Urinary bladder (tissue), 4 donors: ENCODE measurements around the gene ELN. TPM values are rescaled to one million over a fixed set of nuclear protein-coding genes. Genes with fewer than 3 reads are reported as not detected.

Experiments
- DNase-seq: peaks from one replicate; pipeline ENCODE4 v3.0.0-alpha.2; 2015; ENCODE audit errors: extremely low spot score
- H3K27ac ChIP-seq: one replicate; pipeline ENCODE4 v1.5.1; 2013; ENCODE audit warnings: low read depth, mild to moderate bottlenecking, moderate library complexity
- H3K36me3 ChIP-seq: one replicate; pipeline ENCODE4 v1.6.1; 2013; ENCODE audit warnings: mild to moderate bottlenecking, moderate library complexity; ENCODE audit not compliant: insufficient read depth
- H3K4me1 ChIP-seq: one replicate; pipeline ENCODE4 v1.6.1; 2013; ENCODE audit warnings: mild to moderate bottlenecking, moderate library complexity; ENCODE audit not compliant: insufficient read depth
- H3K4me3 ChIP-seq: one replicate; pipeline ENCODE4 v1.5.1; 2013; ENCODE audit warnings: low read depth, low read length
- WGBS: extraction: QIAGEN DNeasy Blood & Tissue Kit; methylation state at CpG from one replicate; pipeline ENCODE4 v1.1.7; 2013; 5-methylcytosine and 5-hydroxymethylcytosine counted together
- polyA plus RNA-seq: library from polyadenylated mRNA; stranded (reverse); fragments of 200-250 nt; gene quantifications from one replicate; pipeline ENCODE4 v1.2.3, GENCODE V29; 2013
- total RNA-seq: library from RNA; depleted of rRNA; stranded (reverse); fragments of >200 nt; gene quantifications from one replicate; pipeline ENCODE4 v1.2.3, GENCODE V29; 2014
- donor health status: healthy with polysubstance abuse.
- donor health status: healthy.

The ELN gene
- total and polyA plus RNA-seq, 2 donors = 191 to 483 TPM

- H3K4me3 ChIP-seq = no peak overlapping the region
- DNase-seq = no peak
- no peak overlapping the region for H3K27ac ChIP-seq
- H3K36me3 ChIP-seq = no peaks in the 10 kb centered on the region
- H3K4me1 ChIP-seq = no peaks in the 10 kb centered on the region
- WGBS = 23% methylated on average over 12 of the region's 12 CpGs
Observed at GRCh38 chr7:74023092-74023536, 4.9 kb upstream of the ELN start.

DNA sequence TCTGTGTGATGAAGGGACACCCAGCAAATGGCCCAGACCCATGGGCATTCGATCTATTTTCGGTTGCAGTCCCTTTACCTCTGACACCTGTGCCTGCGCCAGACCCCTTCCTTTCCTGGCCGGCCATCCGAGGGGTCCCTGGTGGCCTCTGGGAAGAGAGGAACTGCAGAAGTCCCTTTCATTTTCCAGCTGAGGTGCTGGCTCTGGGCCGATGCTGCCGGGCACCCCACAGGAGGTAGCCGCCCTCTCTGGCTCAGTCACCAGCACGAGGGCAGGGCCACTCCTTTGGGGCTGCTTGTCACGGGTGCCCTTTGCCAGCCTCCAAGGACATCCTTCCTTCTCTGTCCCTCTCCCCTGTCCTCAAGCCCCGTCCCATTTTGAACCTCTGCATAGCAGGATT, 4.2 kb upstream of the ELN start:
- Histone ChIP-seq H3K4me3 (no peak overlapping the region), H3K36me3 (no peaks in the 10 kb centered on the region), H3K4me1 (no peaks in the 10 kb centered on the region), H3K27ac (no peak overlapping the region)
- 90% methylated on average over 11 of the region's 11 CpGs for WGBS
- no peak for DNase-seq

DNA sequence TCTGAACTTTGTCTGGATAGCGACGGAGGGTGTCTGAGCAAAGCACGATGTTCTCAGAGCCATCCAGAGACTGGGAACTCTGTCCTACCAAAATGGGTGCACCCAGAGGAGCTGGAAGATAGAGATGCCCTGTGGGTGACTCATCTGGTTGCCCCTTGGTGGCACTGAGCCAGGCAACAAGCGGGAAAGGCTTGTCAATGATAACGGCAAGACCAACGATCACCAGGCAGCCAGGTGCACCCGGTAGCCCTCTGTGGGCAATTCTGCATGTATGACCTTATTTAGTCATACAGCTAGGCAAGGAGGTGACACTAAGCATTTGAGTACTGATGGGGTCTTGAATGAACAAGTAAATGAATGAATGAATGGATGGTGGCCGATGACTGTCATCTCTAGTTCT, 2.8 kb upstream of the ELN start:
- Histone ChIP-seq H3K27ac (no peak overlapping the region), H3K4me1 (no peaks in the 10 kb centered on the region), H3K36me3 (no peaks in the 10 kb centered on the region), H3K4me3 (no peak overlapping the region)
- 76% methylated on average over 8 of the region's 8 CpGs for WGBS
- DNase-seq = no peak

GRCh38 chr7:74025730-74026129, 2.2 kb upstream of the ELN start:
- Histone ChIP-seq H3K36me3 (no peaks in the 10 kb centered on the region), H3K27ac (no peak overlapping the region), H3K4me1 (no peaks in the 10 kb centered on the region), H3K4me3 (no peak overlapping the region)
- 82% methylated on average over 8 of the region's 8 CpGs for WGBS
- no peak for DNase-seq

DNA sequence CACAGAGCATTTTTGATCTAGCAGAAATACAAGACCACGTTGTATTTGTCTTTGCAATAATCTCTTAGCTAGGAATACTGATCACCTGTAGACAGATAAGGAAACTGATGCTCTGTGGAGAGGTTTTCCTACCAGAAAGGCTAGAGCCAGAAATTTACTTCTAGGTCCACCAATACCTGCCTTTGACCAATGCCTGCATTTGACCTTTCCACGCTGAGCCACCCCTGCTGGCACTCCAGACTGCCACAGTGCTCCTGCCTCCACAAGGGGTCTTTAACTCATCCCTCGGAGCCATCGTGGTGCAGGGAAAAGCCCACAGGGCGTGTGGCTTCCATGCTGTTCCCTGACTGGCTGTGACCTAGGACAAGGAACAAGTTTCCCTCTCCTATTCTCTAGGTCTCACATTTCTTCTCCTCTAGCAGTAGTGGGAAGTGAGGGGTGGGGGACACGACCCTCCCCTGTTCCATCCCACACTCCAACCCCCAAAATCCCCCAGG, 1.5 kb upstream of the ELN start:
- no peak overlapping the region for H3K4me3 ChIP-seq
- DNase-seq = no peak
- H3K36me3 ChIP-seq = no peaks in the 10 kb centered on the region
- H3K27ac ChIP-seq = no peak overlapping the region
- no peaks in the 10 kb centered on the region for H3K4me1 ChIP-seq
- WGBS = 30% methylated on average over 6 of the region's 6 CpGs

GRCh38 chr7:74026903-74027682, 880 bp upstream of the ELN start:
- Histone ChIP-seq H3K4me1 (no peaks in the 10 kb centered on the region), H3K4me3 (no peak overlapping the region), H3K36me3 (no peaks in the 10 kb centered on the region), H3K27ac (peak overlapping the region; percentile 33)
- WGBS = 15% methylated on average over 18 of the region's 18 CpGs
- DNase-seq = no peak

- Histone ChIP-seq H3K27ac (peak overlapping the region; percentile 92), H3K4me1 (no peaks in the 10 kb centered on the region), H3K36me3 (no peaks in the 10 kb centered on the region), H3K4me3 (peak overlapping the region; percentile 61)
- DNase-seq = no peak
- whole genome bisulfite sequencing = 15% methylated on average over 13 of the region's 13 CpGs
Observed at GRCh38 chr7:74028321-74028838, 407 bp downstream of the ELN start.

DNA sequence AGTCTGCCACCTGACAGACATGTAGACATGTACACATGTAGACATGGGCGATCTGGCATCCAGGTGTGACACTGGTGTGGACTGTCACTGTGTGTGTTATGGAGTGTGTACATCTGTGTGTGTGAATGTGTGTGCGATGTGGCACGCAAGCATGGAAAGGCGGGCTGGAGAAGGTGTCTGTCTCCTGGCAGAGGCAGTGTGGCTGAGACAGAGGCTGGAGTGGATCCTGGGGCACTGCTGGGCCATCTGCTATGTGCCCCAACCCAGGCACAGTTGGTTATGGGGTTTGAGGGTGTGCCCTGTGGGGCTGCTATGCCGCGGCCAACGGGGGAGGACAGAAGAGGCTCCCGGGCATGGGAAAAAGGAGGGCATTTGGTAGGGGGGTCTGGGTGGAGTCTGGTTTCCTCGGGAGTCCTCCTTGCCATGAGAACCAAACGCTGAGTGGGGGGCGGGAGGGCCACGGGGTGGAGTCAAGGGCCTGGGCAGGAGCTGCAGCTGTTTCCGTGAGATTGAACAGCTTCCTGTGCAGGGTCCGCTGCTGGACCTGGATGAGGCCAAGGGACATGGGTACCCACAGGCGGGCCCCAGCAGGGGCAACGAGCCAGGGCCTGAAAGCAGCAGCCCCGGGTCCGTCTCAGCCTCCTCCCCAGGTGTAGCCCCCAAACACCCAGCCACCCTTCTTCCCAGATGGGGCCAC, 1.3 kb downstream of the ELN start:
- Histone ChIP-seq H3K27ac (no peak overlapping the region), H3K4me1 (no peaks in the 10 kb centered on the region), H3K4me3 (peak overlapping the region; percentile 61), H3K36me3 (no peaks in the 10 kb centered on the region)
- no peak for DNase-seq
- 21% methylated on average over 18 of the region's 18 CpGs for WGBS

DNA sequence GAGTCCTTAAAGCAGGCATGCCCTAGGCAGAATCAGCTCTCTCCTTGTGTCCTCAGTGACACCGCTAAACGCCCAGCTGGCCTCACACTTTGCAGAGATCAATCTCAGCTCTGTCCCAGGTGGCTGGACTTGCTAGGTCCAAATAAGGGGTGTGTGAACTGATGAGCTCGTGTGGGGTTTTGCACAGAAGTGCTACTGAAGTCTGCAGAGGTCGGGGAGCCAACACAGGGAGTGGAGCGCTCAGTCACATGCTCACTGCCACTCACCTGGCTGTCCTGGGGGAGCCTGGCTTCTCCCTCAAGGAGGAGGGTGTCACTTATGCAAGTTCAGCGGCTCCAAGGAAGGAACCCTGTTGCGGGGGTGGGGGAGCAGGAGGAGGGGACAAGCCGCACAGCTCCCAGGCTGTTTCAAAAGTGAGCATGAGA, 2.0 kb downstream of the ELN start:
- no peaks in the 10 kb centered on the region for H3K4me1 ChIP-seq
- no peak overlapping the region for H3K27ac ChIP-seq
- no peaks in the 10 kb centered on the region for H3K36me3 ChIP-seq
- no peak for DNase-seq
- H3K4me3 ChIP-seq = peak overlapping the region; percentile 61
- 29% methylated on average over 8 of the region's 8 CpGs for WGBS

- H3K36me3 ChIP-seq = no peaks in the 10 kb centered on the region
- WGBS = 61% methylated on average over 7 of the region's 7 CpGs
- no peaks in the 10 kb centered on the region for H3K4me1 ChIP-seq
- DNase-seq = no peak
- H3K4me3 ChIP-seq = no peak overlapping the region
- H3K27ac ChIP-seq = no peak overlapping the region
Observed at GRCh38 chr7:74030861-74031260, 2.9 kb downstream of the ELN start.

- Histone ChIP-seq H3K27ac (no peak overlapping the region), H3K4me1 (no peaks in the 10 kb centered on the region), H3K4me3 (no peak overlapping the region), H3K36me3 (no peaks in the 10 kb centered on the region)
- WGBS = 40% methylated on average over 5 of the region's 5 CpGs
- no peak for DNase-seq
Observed at GRCh38 chr7:74031403-74032190, 3.6 kb downstream of the ELN start.

GRCh38 chr7:74032191-74032490, 4.2 kb downstream of the ELN start:
- DNase-seq = no peak
- Histone ChIP-seq H3K4me3 (no peak overlapping the region), H3K4me1 (no peaks in the 10 kb centered on the region), H3K27ac (no peak overlapping the region), H3K36me3 (no peaks in the 10 kb centered on the region)
- 5% methylated on average over 8 of the region's 8 CpGs for WGBS

DNA sequence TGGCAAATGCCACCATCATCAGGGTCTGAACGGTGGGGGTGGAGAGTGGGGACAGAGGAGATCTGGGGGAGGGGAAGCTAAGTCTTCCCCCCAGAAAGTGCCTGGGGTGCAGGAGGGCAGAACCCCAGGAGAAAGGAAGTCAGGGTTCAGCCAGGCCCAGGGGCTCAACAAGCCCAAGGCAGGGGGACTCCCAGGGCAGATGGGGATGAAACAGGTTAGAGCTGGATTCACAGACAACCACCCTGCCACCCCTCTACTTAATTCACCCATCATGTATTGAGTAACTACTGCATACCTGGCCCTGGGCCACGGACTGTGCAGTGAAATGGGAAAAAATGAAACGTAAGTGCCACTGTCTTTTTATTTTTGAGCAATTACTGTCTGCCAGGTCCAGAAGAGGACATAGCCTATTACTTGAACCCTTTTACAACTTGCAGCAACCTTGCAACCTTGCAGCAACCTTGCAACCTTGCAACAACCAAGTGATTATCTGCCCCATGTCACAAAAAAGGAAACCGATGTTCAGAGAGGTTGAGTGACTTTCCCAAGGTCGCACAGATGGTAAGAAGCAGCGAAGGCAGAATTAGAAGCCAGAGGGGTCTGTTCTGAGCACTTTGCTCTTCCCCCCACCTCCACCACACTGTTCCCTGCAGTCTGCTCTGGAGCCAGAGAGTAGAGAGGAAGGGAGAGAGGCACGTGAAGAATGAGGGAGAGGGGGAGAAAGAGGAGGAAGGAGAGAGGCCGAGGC, 4.8 kb downstream of the ELN start:
- peak overlapping the region; percentile 33 for H3K27ac ChIP-seq
- DNase-seq = no peak
- 62% methylated on average over 8 of the region's 8 CpGs for WGBS
- no peaks in the 10 kb centered on the region for H3K4me1 ChIP-seq
- no peak overlapping the region for H3K4me3 ChIP-seq
- no peaks in the 10 kb centered on the region for H3K36me3 ChIP-seq
